Midbrain (tissue), 1 donor: ENCODE measurements around the gene PPFIA1.
"Not testable (repeated sequence)": the region's sequence is repeated elsewhere in the genome, so short reads cannot be mapped to it uniquely, and the experiment has no call there.

ENCODE experiments used
- DNase-seq: peaks from one replicate; lab custom pipeline; 2025; lab: John Stamatoyannopoulos, UW

The PPFIA1 gene

DNA sequence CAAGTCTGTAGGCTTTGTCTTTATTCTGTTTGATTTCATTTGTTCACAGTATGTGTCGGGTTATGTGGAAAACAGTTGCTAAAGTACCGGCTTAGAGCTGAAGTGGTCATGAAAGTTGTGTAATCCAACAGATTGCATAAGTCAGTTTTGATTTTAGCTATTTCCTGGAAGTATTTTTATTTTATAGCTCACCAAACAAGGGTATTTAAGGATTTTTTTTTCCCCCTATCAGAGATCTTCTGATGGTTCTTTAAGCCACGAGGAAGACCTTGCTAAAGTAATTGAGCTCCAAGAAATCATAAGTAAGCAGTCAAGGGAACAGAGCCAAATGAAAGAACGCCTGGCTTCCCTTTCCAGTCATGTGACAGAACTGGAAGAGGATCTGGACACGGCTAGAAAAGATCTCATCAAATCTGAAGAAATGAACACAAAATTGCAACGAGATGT lies 55.9 kb downstream of the PPFIA1 start:
- peak; percentile 31 for DNase-seq

DNA sequence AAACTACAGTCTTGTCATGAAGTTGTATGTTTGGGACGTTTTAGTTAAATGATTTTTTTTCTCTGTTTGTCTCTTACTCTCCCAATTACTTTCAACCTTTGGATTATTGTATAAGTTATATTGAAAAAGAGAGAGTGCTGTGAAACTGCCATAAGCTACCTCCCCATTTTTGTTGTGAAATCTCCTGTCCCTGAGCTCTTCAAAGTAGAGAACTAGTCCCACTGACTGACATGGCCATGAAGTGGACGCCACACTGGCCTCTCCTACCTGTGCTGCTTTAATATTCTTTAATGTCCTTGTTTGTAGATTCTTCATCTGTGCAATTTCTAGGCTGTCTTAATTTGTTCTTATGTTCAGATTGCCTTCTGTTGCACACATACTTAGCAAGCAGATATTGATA lies 56.3 kb downstream of the PPFIA1 start:
- no peak for DNase-seq

GRCh38 chr11:70327717-70328116 lies 57.2 kb downstream of the PPFIA1 start:
- DNase-seq = no peak

DNA sequence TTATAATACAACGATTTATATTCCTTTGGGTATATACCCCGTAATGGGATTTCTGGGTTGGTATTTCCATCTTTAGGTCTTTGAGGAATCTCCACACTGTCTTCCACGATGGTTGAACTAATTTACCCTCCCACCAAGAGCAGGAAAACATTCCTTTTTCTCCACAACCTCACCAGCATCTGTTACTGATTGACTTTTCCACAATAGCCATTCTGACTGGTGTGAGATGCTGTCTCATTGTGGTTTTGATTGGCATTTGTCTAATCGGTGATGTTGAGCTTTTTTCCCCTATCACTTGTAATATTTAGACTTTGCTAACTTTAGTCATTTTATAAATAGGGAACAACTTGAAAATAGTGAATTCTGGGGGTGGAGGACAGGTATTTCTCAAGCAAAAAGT lies 58.1 kb downstream of the PPFIA1 start:
- DNase-seq = no peak

GRCh38 chr11:70331320-70331843 lies 60.9 kb downstream of the PPFIA1 start:
- DNase-seq = not testable (repeated sequence)

DNA sequence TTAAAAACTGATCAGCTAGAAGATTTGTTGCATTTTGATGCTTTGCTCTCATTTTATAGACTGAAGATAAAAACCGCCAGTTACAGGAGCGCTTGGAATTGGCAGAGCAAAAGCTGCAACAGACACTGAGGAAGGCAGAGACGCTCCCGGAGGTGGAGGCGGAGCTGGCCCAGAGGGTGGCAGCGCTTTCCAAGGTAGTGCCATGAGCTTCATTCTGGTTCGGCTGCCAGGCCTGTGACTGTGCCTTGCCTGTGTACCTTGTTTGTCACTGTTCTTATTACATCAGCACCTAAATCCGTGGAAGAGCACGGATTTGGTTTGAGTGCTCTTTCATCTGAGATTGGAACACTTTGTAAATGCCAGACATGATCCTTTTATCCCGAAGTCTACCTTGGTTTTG lies 61.4 kb downstream of the PPFIA1 start:
- DNase-seq = no peak

GRCh38 chr11:70332567-70332966 lies 62.1 kb downstream of the PPFIA1 start:
- no peak for DNase-seq

DNA sequence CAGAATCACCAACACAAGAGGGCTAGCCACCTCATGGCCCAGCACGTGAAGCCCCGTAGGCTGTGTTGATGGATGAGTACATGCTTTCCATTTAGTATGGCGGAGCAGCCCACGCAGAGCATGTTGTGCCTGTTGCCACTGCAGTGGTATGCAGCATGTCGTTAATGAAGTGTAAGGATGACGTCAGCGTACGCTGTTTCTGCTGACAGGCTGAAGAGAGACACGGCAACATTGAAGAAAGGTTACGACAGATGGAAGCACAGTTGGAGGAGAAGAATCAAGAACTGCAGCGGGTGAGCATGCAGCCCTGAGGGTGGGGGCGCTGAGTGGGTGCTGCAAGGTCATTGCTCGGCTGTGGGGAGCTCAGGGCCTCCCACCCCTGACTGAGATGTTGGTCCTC lies 62.8 kb downstream of the PPFIA1 start:
- no peak for DNase-seq

DNA sequence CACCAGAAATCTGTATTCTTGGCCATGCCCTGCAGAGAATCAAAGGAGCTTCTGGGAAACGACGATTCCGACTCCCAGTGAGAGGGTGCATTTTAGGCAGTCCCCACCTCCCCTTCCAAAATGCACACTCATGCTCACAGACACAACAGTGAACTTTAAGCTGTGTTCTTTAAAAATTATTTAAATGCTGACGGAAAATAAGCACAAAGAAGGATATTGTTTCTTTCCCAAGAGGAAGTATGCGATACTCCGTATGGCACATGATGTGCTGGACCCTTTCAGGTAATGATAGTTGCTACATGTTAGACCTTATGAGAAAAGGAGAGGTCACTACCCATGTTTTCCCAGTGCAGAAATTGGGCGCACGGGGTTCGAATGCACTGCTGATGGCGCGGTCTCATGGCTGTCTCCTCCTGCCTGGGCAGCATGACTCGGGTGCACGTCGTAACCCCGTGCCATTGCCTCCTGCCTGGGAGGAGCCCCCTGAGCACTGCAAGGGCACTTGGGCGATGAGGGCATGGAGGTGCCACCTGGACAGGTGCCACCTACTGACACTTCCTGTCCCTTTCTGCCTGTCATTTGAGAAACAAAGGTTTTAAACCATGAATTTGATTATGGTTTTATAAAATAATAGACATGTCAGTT lies 64.0 kb downstream of the PPFIA1 start:
- DNase-seq = no peak

GRCh38 chr11:70335511-70335910 lies 65.0 kb downstream of the PPFIA1 start:
- no peak for DNase-seq

DNA sequence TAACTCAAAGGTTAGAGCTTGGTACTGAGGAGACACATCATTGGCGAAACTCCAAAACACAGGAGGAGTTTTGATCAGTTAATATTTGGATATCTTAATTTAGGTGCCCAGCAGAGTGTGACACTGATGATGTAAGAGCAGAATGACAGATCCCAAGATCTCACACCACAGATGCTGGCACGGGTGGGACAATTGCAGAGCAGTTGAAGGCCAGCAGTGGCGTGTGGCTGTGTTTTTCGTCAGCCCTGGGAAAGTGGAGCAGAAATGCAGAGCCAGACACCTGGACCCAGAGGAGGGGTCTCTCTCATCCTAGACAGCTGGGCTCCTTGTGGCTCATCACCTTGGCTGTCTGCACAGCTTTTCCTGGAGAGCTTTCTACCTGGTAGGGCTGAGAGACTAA lies 68.1 kb downstream of the PPFIA1 start:
- DNase-seq = no peak

- DNase-seq = no peak
These were observed 68.6 kb downstream of the PPFIA1 start for GRCh38 chr11:70339066-70339465.

GRCh38 chr11:70341881-70342429 lies 71.5 kb downstream of the PPFIA1 start:
- DNase-seq = no peak

- no peak for DNase-seq
These were observed 73.1 kb downstream of the PPFIA1 start for GRCh38 chr11:70343636-70344035.

DNA sequence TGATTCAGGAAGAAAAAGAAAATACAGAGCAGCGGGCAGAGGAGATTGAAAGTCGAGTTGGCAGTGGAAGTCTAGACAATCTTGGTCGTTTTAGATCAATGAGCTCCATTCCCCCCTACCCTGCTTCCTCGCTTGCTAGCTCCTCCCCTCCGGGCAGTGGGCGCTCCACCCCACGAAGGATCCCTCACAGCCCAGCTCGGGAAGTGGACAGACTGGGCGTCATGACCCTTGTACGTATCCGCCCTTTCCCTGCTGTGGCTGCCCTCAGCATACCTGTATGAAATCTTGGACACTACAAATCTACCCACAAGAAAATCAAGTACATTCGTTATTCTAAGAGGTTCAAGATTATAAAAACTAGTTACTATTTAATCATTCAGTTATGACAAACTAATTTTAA lies 77.7 kb downstream of the PPFIA1 start:
- DNase-seq = no peak

DNA sequence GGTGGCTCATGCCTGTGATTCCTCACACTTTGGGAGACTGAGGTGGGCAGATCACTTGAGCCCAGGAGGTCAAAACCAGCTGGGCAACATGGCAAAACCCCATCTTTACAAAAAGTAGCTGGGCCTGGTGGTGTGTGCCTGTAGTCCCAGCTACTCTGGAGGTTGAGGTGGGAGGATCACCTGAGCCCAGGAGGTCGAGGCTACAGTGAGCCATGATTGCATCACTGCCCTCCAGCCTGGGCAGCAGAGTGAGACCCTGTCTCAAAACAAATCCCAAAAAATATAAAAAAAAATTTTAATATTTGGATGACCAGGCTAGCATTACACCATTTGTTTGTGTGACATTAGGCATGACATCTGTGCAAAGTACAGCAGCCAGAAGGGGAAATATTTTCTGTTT lies 78.1 kb downstream of the PPFIA1 start:
- no peak for DNase-seq

GRCh38 chr11:70351646-70352045 lies 81.2 kb downstream of the PPFIA1 start:
- no peak for DNase-seq

DNA sequence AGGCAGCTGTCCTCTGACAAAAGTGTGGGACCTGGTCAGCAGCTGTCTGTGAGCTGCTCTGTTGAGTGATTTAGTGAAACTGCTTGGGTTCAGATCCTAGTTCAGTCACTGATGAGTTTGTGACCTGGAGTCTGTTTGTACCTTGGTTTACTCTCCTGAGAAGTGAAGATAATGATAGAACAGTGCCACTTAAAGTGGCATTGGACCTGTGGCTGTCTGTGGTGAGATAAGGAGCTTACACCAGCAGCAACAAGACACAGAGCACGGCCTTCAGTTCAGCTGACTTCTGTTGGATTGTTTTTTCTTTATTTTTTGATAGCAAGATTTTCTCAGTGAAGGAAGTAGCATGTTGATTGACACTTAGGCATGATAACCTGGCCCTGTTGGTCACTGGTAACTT lies 81.6 kb downstream of the PPFIA1 start:
- DNase-seq = no peak

- no peak for DNase-seq
These were observed 82.1 kb downstream of the PPFIA1 start for GRCh38 chr11:70352601-70353000.

GRCh38 chr11:70353329-70353728 lies 82.8 kb downstream of the PPFIA1 start:
- DNase-seq = no peak

DNA sequence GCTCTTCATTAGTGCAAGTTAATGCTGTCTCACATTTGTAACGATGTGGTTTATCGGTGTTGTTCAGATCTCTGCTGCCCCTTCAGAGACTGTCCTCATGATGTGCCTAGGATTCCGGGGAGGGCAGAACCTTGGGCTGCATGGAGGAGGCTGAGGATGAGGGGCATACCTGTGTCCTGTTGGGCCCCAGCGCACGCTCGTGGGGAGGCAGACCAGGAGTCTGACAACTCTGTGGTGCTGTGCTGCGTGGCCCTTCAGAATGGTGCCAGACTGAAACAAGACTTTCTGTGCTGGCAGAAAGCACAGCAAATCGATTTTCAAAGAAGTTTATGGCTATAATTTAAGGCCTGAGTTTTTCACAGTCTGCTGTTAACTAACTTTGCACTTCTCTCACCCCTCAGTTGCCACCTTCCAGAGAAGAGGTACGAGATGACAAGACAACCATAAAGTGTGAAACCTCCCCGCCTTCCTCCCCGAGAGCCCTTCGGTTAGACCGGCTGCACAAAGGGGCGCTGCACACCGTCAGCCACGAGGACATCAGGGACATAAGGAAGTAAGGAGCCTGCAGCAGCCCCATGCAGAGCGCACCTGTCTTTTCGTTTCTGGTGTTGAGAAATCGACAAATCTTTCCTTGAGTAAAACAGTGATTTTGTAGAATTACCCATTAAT lies 83.5 kb downstream of the PPFIA1 start:
- DNase-seq = no peak

DNA sequence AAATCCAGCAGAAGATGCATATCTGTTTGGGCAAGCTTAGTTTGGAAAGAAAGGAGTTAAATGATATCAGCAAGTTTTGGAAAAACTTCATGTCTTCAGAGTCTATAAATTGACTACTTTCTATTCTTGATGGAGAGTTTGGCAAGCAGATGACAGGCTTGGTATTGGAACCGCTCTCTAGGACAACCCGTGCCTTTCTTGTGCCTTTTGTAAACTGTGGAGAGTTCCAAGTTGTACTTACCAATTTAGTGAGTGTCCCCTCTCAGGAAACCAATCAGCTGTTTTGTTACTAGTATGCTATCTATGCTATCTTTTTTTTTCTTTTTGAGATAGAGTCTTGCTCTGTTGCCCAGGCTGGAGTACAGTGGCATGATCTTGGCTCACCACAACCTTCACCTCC lies 84.1 kb downstream of the PPFIA1 start:
- no peak for DNase-seq

DNA sequence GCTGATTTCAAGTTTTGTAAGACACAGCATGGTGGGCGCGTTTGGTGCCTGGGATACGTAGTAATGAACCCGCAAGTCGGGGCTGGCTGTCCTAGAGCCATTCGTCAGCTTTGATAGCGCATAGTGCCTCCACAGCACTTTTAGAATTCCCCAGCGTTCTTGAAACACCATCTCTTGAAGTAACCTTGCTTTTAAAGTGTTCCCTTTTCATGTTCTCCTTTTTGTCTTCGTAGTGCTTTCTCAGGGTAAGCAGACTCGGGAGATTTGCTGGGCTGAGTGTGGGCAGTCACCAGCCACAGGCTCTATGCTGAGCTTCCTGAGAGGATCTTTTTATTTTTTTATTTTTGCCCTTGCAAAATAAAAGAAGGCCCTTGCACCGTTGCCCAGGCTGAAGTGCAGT lies 88.3 kb downstream of the PPFIA1 start:
- no peak for DNase-seq
